Adipose tissue (tissue), 3 donors: ENCODE measurements around the gene MUC4. TPM values are rescaled to one million over a fixed set of nuclear protein-coding genes. Genes with fewer than 3 reads are reported as not detected.
"Not testable (repeated sequence)": the region's sequence is repeated elsewhere in the genome, so short reads cannot be mapped to it uniquely, and the experiment has no call there.

Experiments used
- H3K27ac ChIP-seq: one replicate; pipeline ENCODE4 v1.5.1; 2013; ENCODE audit warnings: low read depth, low read length
- WGBS, 3 donors: extraction: QIAGEN DNeasy Blood & Tissue Kit; methylation state at CpG; one replicate each; pipeline ENCODE4 v1.1.7; 2013; 5-methylcytosine and 5-hydroxymethylcytosine counted together
- polyA plus RNA-seq, 3 donors: library from polyadenylated mRNA; stranded (reverse); fragments of 200-250 nt; gene quantifications; one replicate each; pipeline ENCODE4 v1.2.3, GENCODE V29; 2013
- donor health status: healthy with polysubstance abuse.
- donor health status: Bipolar disorder and iron deficiency.
- donor health status: healthy.

The MUC4 gene
- polyA plus RNA-seq, 3 donors, result 0.07 to 0.56 (median 0.13) TPM

DNA sequence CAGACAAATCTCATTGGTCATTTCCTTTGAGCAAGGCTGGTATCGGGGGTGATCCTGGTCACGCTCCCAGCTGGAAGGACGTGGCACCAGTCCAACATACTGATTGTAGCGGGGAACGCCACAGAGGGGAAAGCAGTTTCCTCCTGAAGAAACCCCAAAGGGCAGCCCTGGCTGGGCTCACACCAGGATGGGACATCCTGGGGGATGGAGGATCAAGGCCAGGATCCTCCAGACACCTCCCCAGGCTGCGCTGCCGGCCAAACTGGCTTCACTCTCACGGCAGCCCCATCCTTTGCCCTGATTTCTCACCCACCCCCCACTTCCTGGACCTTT lies 54.3 kb downstream of the MUC4 start:
- 13 to 26% (median 16%) methylated on average over 8 of the region's 8 CpGs for WGBS, 3 donors
- no peak overlapping the region for H3K27ac ChIP-seq

DNA sequence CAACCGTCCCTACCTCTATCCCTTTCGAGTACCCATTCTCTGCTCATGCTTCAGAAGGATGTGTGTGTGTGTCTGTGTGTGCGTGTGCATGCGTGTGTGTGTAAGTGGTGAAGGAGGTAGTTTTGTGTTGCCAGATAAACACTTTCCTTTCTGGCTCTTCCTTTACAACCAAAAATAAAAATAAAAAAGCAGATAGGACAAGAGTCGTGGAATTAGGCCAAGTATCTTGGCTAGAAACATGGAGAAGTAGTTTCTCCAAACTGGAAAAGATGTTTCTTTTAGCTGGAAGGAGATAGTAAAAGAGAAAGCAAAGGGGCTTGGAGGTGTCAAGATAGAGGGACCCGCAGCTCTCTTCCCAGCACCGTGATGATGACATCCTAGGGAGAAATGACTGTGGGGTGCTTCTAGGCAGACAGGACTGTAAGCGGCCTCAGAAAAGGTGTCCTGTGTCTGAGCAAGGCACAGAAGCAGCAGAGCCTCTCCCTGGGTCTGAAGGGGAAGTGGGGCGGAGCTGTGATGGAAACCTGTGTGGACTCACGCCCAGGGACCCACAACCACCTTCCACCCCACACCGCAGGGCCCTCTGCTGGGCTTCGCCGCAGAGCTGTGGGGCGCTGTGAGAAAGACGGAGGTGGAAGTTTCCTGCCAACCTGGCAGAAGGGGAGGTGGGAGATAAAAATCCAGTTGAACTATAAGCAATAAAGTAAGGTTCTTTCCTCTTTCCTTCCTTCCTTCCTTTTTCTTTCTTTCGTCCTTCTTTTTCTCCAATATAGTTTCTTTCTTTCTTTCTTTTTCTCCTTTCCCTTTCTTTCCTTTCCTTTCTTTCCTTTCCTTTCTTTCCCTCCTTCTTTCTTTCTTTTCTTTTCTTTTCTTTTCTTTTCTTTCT lies 55.7 kb downstream of the MUC4 start:
- no peak overlapping the region for H3K27ac ChIP-seq
- whole genome bisulfite sequencing, 3 donors, result 59 to 71% (median 60%) methylated on average over 16 of the region's 16 CpGs

GRCh38 chr3:195755391-195755790 lies 56.3 kb downstream of the MUC4 start:
- H3K27ac ChIP-seq, result no peak overlapping the region
- 60 to 94% (median 76%) methylated on average over 7 of the region's 7 CpGs for WGBS, 3 donors

- no peak overlapping the region for H3K27ac ChIP-seq
- 77 to 87% (median 83%) methylated on average over 7 of the region's 7 CpGs for WGBS, 3 donors
Observed at GRCh38 chr3:195754906-195755305, 56.8 kb downstream of the MUC4 start.

- 91 to 96% (median 95%) methylated on average over 19 of the region's 19 CpGs for WGBS, 3 donors
- no peak overlapping the region for H3K27ac ChIP-seq
Observed at GRCh38 chr3:195754141-195754540, 57.6 kb downstream of the MUC4 start.

DNA sequence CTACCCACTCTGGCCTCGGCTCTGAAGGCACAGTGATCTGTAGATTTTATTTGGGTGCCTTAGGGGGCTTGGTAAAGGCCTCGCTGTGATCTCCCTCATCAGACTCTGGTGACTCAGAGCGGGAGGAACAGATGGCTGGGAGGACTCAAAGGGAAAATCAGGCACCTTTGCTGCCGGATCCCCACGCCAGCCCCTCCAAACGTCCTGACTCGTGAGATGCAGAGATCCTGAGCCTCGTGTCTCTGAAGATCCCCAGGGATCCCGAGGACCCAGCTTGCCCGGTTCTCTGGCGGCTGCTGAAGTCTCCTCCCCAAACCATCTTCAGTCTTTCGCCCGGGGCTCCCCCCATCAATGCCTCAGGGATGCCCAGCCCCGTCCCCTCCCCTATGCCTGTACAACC lies 58.1 kb downstream of the MUC4 start:
- WGBS, 3 donors, result 79 to 88% (median 84%) methylated on average over 14 of the region's 14 CpGs
- no peak overlapping the region for H3K27ac ChIP-seq

- H3K27ac ChIP-seq, result no peak overlapping the region
- 73 to 84% (median 80%) methylated on average over 26 of the region's 26 CpGs for WGBS, 3 donors
Observed at GRCh38 chr3:195752546-195753331, 59.0 kb downstream of the MUC4 start.

GRCh38 chr3:195752066-195752465 lies 59.7 kb downstream of the MUC4 start:
- H3K27ac ChIP-seq, result no peak overlapping the region
- WGBS, 3 donors, result 88 to 90% (median 89%) methylated on average over 13 of the region's 13 CpGs

- WGBS, 3 donors, result 49 to 79% (median 79%) methylated on average over 7 of the region's 7 CpGs
- H3K27ac ChIP-seq, result no peak overlapping the region
Observed at GRCh38 chr3:195751560-195751959, 60.2 kb downstream of the MUC4 start.

- no peak overlapping the region for H3K27ac ChIP-seq
- 83 to 84% (median 84%) methylated on average over 27 to 30 of the region's 30 CpGs for WGBS, 3 donors
Observed at GRCh38 chr3:195750797-195751520, 60.8 kb downstream of the MUC4 start.

DNA sequence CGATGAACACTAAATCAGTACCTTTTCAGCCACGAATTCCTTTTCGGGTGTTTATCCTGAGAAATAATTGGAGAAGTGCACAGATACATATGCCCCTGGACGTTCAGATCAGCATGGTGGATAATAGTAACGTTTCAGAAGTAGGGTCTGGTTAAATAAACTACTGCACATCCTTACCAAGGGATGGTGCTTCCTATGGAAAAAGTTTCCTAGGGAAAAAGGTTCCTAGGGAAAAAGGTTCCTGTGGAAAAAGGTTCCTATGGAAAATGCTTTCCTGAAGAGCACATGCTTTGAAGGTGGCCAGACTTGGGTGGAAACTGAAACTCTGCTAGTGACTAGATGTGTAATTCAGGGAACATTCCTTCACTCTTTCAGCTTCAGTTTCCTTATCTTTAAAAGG lies 62.6 kb downstream of the MUC4 start:
- WGBS, 3 donors, result 82 to 84% (median 83%) methylated on average over 5 of the region's 5 CpGs
- not testable (repeated sequence) for H3K27ac ChIP-seq

GRCh38 chr3:195748661-195749060 lies 63.1 kb downstream of the MUC4 start:
- 93 to 96% (median 94%) methylated on average over 11 of the region's 11 CpGs for WGBS, 3 donors
- H3K27ac ChIP-seq, result no peak overlapping the region

DNA sequence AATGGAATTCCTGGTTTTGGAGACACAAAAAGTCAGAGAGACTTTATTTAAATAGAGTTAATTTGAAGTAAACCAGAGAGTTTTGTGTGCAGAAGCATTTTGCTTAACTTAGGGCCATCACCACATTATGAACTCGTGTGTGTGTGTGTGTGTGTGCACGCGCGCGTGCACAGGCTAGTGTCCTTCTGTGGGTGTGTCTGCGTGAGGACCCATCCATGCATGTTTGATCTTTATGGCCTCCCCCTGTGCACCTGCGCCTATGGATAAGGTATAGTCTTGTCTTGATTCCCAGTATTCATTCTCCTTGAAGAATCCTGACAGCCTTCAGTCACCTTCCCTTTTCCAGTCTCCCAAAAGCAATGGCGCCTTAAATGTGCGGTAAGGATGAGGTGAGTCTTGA lies 65.0 kb downstream of the MUC4 start:
- 86 to 92% (median 86%) methylated on average over 9 of the region's 9 CpGs for WGBS, 3 donors
- H3K27ac ChIP-seq, result no peak overlapping the region

- H3K27ac ChIP-seq, result no peak overlapping the region
- WGBS, 3 donors, result 67 to 80% (median 71%) methylated on average over 8 of the region's 8 CpGs
Observed at GRCh38 chr3:195746346-195746745, 65.4 kb downstream of the MUC4 start.

GRCh38 chr3:195744437-195744836 lies 67.3 kb downstream of the MUC4 start:
- no peak overlapping the region for H3K27ac ChIP-seq
- 75 to 80% (median 79%) methylated on average over 4 of the region's 4 CpGs for WGBS, 3 donors

DNA sequence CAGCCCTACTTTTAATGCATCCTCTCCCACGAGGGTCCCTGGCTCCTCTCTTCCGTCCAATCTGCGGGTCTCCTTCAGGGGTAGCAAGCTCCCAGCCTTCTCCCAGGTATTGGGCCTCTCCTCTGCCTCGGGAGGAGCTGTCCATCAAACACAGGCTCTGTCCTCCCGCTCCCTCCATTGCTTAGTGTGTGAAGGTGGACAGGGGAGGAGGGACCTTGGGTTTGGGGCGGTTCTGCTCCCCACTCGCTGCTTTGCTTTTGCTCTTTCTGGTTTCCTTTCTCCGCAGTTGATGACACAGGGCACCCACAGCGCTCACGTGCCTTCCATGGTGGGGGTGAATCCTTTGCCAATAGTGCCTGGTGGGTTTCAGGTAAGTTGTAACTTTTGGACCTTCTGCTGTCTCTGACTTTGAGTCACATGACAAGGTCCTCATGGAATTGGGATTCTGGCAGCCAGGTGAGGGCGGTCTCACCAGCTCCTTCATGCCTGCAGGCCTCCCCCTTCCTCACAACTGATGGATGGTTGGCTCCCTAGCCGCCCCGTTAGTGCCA lies 72.1 kb downstream of the MUC4 start:
- 81 to 88% (median 83%) methylated on average over 11 to 13 of the region's 13 CpGs for WGBS, 3 donors
- no peak overlapping the region for H3K27ac ChIP-seq

GRCh38 chr3:195738274-195739044 lies 73.3 kb downstream of the MUC4 start:
- no peak overlapping the region for H3K27ac ChIP-seq
- 85 to 92% (median 87%) methylated on average over 14 of the region's 14 CpGs for WGBS, 3 donors

GRCh38 chr3:195737782-195738181 lies 73.9 kb downstream of the MUC4 start:
- 68 to 87% (median 70%) methylated on average over 6 of the region's 6 CpGs for WGBS, 3 donors
- H3K27ac ChIP-seq, result not testable (repeated sequence)
